HK-2 (cell line): Measurements from ENCODE around the gene OR6C76.
"Not testable (repeated sequence)": the region's sequence is repeated elsewhere in the genome, so short reads cannot be mapped to it uniquely, and the experiment has no call there.

Experiments used
- DNase-seq: peaks from one replicate; pipeline ENCODE4 v3.0.0-alpha.2; 2018; ENCODE audit not compliant: unreplicated experiment

The OR6C76 gene

DNA sequence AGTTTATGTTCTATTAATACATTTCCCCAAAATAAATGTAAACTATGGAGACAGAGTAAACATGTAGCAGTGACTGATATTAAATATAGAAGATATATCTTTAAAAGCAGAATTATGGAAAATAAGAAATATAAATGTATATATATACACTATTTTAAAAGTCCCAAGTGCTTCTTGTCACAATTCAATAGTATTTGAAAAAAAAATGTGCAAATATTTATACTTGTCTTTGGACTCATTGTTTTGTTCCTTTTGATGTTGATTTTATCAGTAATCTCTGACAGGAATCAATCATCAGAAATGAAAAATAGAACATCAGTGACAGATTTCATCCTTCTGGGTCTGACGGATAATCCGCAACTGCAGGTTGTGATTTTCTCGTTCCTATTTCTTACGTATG, at the start of gene OR6C76:
Gene OR6C76, plus strand, starts transcription at position 301 of the 400 bp plus-strand sequence. Its CDS starts 0 bp downstream, at position 301.
- no peak for DNase-seq

DNA sequence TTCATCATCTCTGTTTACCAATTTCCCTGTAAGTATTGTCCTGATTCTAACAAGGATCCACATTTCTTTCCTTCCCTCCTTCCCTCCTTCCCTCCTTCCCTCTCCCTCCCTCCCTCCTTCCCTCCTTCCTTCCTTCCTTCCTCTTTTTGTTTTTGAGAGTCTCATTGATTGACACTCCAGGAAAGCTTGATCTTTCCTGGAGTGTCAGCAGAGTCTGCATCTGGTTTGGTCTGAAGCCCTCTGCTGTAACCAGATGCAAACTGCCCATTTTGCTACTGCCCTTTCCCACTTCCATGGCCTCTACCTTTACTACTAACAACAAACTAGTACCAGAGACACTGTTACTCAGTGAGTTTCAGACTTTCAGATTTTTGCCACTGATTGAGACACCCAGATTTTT, 40.2 kb upstream of the OR6C76 start:
- DNase-seq, result no peak

DNA sequence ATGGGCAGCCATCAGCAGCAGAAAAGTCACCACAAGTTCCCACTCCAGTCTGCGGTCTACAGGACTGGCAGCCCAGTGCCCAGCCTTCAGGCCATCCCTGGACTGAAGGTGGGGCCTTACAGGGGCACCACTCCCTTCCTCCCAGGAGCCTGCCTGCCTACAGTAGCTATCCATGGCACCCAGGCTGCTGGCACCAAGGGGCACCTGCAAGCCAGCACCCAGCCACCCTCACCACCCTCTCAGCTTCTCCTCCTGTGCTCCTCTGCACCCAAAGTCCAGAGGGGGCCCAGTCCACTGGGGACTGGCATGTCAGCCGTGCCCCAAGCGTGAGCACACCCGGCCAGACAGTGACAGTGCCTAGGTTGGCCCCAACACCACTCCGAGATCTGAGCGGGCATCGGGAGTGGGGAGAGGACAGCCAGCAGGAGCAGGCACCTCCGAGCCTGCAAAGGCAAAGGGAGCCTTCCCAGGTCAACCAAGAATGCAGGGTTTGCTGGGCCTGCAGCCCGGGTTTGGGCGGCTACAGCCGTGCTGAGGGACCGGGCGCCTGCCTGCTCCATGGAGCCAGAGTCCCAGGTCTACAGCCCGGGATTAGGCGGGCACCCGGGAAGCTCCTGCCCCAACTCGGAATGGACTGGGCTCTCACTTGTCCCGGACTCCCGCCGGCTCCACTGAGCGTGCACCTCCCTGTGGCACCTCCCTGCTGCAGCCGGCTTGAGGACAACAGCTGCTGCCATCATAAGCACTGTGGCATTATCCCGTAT, 33.8 kb upstream of the OR6C76 start:
- no peak for DNase-seq

DNA sequence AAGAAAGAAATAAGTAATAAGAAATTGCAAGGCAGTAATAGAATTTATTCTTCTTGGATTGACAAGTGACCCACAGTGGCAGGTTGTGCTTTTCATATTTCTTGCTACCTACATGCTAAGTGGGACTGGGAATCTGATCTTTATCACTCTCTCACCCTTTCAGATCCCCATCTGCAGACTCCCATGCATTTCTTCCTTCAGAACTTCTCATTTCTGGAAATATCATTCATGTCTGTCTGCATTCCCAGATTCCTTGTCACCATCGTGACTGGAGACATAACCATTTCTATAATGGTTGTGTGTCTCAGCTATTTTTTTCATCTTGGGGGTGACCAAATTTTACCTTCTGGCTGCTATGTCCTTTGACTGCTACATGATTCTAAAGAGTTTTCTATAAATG, 29.7 kb upstream of the OR6C76 start:
- no peak for DNase-seq

DNA sequence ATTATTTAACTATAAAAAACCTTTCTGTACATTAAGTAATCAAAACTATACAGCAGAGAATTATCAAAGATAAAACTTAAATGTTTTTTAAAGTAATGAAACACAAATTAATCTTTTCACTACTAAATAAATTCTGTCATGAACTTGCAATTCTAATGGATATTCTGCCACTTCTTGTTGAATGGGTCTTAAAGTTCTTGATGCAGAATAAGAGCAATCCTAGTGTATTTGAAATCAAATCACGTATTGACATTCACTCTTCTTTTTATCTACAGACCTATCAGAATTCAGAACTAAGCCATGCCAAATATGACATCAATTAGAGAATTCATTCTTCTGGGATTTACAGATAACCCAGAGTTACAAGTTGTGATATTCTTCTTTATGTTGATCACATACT, 25.8 kb upstream of the OR6C76 start, which contains the start of gene OR6C65:
Gene OR6C65, plus strand, starts transcription at position 301 of the 400 bp plus-strand sequence. Its CDS starts 0 bp downstream, at position 301.
- DNase-seq, result no peak

DNA sequence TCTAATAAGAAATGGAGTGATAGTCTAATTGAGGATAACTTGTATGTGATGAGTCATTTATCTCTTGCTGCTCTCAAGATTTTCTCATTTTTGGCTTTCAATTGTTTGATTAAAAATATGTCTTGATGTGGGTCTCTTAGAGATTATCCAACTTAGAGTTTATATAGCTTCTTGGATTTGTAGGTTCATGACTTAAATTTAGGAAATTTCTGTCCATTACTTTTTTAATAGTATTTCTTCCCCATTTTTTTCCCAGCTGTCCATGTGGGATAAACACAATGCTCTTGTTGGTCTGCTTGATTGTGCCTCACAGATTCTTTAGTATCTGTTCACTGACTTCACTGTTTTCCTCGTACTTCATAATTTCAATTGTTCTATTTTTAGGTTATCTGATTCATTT, 18.2 kb upstream of the OR6C76 start:
- no peak for DNase-seq

DNA sequence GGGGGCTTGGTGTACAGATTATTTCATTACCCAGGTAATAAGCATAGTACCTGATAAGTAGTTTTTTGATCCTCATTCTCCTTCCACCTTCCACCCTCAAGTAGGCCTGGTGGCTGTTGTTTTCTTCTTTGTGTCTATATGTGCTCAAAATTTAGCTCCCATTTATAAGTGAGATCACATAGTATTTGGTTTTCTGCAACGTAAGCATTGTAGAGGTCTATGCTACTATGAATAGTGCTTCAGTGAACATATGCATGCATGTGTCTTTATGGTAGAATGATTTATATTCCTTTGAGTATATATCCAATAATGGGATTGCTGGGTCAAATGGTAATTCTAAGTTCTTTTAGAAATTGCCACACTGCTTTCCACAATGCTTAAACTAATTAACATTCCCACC, 16.9 kb upstream of the OR6C76 start:
- not testable (repeated sequence) for DNase-seq

DNA sequence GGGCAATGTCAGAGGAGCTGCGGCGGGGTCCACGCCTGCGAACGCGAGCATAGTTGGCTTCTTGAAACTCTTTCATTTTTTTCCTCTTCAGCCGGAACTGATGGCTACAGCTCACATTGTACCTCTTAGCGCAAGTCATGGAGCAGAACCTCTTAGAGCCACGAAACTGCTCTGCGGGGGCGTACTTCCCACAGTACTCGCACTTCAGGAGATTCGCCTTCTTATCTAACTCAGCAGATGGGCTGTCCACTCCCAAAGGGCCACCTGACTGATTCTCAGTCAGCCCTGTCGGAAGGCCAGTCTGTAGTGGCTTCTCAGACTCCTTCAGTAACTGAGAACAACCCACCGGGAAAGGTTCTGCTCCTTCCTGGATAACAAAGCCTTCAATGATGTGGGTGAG, 13.9 kb upstream of the OR6C76 start:
- not testable (repeated sequence) for DNase-seq

DNA sequence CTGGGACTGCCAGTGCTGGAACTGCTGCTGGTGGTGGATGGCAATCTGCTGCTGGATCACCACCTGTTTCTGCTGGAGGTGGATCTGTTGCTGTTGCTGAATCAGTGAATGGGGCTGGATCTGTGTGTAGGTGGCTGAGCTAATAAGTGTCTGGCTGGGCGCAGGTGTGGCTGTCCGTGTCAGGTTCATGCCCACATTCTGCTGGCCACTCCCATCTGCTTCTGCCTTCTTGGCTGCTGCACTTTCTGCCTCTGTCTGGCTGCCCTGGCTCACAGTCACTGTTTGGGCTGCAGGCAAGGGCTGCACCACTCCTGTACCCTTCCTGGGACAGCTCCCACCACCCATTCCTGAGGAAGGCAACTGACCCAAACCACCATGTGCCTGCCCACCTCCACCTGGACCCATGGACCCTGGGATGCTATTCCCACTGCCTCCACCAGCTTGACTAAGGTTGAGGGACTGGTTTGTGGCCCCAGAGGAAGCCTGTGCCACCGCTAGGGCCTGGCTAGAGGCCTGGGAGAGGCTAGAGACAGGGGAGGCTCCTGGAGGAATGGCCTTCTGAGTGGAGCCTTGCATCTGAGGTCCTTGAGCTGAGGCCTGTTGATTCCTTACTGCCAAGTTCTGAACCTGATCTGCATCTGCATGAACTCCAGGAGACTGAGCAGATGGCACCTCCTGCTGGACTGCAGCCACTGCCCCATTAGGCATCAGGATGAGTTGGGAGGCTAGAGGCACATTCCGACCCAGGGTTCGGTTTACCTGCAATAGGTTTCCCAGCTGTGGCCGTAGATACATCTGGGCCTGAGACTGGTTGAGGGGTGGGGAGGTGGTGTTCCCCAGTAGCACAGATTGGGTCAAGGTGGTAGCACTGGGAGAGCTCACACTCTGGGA, 12.3 kb upstream of the OR6C76 start:
- not testable (repeated sequence) for DNase-seq

DNA sequence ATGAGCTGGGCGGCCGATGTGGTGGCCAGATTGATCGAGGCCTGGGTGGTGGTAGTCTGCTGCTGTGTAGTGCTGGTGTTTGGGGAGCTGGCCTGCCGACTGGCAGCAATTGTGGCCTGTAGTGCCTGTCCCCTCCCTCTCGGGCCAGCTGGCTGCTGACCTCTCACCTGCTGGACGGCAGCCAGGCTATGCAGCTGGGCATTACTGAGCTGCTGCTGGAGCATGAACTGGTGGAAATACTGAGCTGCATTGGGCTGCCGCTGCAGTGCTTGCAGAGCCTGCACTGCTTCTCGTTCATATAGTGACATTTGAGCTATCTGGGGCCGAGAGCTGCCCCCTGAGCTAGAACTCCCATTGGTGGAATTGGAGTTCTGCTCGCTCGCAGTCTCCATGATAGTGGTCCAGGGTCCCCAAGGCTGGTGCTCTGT, 11.6 kb upstream of the OR6C76 start:
- DNase-seq, result not testable (repeated sequence)

DNA sequence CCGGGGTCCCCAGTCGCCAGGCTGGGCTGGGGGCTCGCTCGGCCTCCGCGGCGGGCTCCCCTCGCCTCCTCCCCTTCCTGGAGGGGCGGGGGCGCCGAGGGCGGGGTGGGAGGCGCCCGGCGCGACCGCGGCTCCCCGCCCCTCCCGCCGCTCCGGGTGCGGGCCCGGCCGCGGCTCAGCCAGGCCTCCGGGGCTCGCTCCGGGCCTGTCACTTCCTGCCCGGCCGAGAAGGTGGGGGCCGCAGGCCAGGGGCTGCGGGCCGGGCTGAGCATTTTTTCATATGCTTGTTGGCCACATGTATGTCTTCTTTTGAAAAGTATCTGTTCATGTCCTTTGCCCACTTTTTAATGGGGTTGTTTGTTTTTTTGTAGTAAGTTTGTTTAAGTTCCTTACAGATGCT, 11.2 kb upstream of the OR6C76 start:
- DNase-seq, result not testable (repeated sequence)

DNA sequence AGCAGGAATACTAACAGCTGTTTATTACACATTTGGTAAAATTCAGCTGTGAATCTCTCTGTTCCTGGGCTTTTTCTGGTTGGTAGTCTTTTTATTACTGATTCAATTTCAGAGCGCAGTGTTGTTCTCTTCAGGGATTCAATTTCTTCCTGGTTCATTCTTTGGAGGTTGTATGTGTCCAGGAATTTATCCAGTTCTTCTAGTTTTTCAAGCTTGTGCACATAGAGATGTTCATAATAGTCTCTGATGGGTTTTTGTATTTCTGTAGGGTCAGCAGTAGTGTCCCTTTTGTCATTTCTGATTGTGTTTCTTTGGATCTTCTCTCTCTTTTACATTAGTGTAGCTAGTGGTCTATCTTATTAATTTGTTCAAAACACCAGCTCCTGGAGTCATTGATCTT, 9.1 kb upstream of the OR6C76 start:
- no peak for DNase-seq

DNA sequence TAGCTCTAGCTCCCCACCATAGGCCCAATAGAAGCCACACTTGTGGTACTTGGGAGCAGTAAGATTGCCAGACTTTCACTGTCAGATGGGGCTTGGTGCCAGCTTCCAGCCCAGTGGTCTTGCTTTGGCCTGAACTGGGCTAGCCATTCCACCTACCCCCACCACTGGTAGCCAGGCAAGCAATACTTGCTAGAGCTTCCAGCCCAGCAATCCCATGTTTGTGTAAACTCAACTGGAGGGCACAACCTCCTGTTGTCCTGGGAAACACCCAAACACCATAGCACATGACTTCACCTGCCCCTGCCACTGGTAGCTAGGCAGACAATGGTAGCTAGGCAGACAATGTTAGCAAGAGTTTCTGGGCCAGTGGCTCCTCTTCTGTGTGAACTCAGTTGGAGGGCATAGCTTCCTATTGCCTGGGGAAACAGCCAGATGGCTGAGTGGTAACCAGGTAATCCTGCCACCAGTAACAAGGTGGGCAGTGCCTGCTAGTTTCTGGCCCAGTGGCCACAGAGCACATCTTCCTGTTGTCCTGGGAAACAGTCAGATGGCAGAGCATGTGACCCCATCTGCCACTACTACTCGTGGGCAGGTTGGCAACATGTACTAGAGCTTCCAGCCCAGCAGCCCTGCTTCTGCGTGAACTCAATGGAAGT, 5.6 kb upstream of the OR6C76 start:
- DNase-seq, result no peak

DNA sequence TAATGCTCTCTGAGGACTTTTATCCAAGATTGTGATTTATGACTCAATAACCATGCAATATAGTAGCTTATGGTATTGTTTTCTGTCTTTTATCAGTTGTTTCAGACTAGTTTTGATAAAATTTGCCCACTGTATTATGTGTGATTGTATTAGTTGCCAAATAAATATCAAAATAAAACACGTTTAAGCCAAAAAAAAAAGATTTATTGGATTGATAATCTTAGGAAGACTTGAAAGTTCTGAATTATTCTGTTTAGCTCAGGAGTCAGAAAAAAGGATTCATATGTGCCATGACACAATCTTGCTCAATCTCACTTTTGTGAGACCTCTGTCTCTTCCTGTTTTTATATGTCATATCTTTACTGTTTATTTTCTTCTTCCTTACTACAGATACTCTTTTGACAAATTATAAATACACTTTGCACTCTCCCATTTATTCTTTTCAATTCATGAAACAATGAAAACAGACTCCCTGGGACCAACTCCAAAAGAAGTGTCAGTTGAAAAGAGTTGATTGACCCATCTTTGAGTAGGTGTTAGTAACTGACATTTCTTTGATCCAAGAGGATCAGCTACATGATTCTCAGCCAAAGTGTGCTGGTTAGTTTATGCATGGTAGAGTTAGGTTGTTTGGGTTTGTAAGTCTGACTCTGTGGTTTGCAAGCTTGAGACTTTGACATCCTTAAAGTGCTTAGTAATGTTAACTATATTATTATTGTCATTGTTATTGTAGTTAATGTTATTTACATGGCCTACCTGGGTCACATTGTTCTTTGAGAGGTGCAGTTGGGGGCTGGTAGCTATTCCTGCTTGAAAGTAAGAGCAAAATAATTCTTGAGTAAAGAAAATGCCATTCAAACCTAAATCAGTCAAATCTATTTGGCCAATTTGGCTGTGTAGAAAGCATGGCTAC, 2.5 kb downstream of the OR6C76 start:
- DNase-seq, result no peak

DNA sequence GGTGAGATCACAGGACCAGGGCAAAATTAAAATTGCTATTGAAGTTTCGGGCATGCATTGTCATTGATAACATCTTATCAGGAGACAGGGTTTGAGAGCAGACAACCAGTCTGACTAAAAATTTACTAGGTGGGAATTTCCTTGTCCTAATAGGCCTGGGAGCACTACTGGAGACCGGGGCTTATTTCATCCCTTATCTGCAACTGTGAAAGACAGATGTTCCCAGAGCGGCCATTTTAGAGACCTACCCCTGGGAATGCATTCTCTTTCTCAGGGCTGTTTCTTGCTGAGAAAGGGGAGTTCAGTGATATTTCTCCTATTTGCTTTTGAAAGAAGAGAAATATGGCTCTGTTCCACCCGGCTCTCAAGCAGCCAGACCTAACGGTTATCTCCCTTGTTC, 15.2 kb downstream of the OR6C76 start:
- DNase-seq, result not testable (repeated sequence)

DNA sequence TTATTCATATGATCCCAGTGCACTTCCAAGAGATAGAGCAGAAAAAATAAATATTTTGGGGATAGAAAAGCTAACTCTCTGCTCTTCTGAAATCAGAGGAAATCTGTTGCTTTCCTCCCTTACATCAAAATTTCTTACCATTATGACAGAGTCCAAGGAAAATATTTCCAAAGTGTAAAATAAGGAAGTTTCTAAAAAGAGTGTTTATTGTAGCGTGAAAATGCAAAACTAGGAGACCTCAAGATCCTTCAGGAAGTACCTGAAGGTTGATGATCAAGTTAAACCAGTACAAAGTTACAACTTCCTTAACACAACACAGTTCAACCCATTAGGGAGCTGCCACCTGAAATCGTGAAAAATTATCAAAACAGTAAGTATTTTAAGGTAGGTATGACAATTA, 17.7 kb downstream of the OR6C76 start, which contains the start of gene OR6C2:
Gene OR6C2, plus strand, starts transcription at position 301 of the 400 bp plus-strand sequence. CDS start 8,138 bp downstream, outside the sequence.
- DNase-seq, result no peak

DNA sequence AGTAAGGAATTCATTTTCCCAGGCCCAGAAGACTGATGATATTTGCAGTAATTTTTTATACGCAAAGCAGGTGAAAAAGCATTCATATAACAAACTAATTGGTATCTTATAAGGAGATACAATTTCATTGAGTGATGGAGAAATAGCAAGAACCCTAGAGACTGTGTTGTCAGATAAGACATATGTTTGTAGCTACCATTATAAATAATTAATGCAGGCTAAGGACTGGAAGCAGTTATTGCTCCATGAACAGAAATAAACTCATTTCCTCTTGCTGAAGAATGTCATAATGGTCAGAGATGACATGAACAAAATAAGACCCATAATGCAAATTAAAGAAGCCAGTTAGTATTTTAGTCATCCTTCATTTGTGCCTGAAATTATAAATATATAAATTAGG, 19.3 kb downstream of the OR6C76 start:
- DNase-seq, result no peak

DNA sequence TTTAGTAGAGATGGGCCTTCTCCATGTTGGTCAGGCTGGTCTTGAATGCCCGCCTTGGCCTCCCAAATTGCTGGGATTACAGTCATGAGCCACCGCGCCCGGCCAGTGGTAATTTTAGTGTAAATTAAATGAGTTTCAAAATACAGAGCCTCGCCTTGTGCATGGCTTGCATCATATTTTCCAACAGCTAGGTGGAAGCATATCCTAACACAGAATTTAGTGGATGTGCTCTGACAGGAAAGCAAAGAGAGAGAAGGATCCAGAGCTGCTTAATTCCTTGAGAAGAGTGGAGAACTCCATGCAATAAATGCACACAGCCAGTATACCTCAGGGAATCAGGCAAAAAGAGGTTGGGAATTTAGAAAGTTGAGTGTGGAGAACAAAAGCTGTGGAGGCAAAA, 20.3 kb downstream of the OR6C76 start:
- DNase-seq, result no peak

DNA sequence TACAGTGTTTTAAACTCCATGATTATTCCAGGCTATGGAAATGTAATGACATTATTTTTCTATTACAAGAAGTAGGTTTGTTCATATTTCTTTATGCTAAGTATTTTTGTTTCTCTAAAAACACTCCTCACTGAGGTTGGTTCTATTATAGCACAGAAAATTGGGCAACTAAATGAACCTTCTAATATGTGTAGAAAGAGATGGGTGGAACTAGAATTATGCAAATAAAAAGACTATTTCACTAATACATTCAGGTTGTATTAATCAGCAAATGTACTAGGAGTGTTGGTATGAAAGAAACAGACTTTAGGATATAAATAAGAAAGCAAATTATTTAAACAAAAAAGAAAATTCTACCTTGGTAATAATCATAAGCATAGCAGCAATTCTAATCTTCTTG, 22.8 kb downstream of the OR6C76 start:
- no peak for DNase-seq

DNA sequence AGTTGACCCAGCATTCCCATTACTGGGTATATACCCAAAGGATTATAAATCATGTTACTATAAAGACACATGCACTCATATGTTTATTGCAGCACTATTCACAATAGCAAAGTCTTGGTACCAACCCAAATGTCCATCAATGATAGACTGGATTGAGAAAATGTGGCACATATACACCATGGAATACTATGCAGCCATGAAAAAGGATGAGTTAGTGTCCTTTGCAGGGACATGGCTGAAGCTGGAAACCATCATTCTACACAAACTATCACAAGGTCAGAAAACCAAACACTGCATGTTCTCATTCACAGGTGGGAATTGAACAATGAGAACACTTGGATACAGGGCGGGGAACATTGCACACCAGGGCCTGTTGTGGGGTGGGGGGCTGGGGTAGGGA, 38.9 kb downstream of the OR6C76 start:
- not testable (repeated sequence) for DNase-seq

DNA sequence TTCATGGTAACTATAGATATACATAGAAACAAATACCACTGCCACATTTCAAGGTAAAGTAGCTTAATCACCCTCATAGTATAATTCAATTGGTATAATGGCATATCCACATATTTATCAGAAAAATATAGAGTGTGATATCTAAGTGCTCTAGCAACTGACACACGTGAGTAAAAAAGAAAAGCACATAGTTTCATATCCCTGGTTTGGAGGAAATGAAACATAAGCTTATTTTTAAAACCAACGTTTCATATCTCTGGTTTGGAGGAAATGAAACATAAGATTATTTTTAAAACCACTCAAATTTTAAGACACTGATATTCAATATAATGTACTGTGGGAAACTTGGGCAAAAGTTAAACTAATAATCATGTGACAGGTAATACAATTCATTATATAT, 41.8 kb downstream of the OR6C76 start:
- no peak for DNase-seq
